Breast epithelium (tissue), 3 donors: ENCODE results near the gene LUM.

Experiments used
- CTCF ChIP-seq, 3 donors: fragments of 450-650 bp; IDR thresholded peaks; one replicate each; pipeline ENCODE4 v1.5.1; 2016 to 2017; ENCODE audit warnings: antibody characterized with exemption in 3 of 3, mild to moderate bottlenecking in 3 of 3, moderate library complexity in 3 of 3
- POLR2A ChIP-seq: fragments of 450-650 bp; IDR thresholded peaks from one replicate; pipeline ENCODE4 v1.6.1; 2016; ENCODE audit warnings: antibody characterized with exemption, mild to moderate bottlenecking, moderate library complexity

DNA sequence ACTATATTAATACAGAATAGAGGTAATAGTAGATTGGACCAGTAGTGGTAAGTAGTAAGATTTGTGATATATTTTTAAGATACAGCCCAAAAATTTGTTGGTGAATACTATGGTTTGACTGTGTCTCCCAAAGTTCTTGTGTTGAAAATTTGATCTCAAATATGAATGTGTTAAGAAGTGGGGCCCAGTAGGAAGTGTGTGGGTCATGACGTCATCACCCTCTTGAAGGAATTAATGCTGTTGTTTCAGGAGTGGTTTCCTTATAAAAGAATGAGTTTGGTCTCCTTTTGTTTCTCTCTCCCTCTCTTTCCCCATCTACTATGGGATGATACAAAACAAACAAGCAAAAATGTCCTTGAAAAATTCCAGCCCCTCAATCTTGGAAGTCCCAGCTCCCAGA, 16.3 kb downstream of the LUM start:
- no peak for TF ChIP-seq CTCF (IDR thresholded peaks at IDR 0.05)
- no peak for TF ChIP-seq POLR2A
